Activated T-cell treated with anti-CD3 and anti-CD28 coated beads for 24 hours (primary cell): ENCODE measurements around the gene SPATA4.
"Not testable (repeated sequence)": the region's sequence is repeated elsewhere in the genome, so short reads cannot be mapped to it uniquely, and the experiment has no call there.

Source experiments
- DNase-seq: peaks from one replicate; pipeline ENCODE4 v3.0.0-alpha.2; 2020; ENCODE audit warnings: low read depth

SPATA4 gene

DNA sequence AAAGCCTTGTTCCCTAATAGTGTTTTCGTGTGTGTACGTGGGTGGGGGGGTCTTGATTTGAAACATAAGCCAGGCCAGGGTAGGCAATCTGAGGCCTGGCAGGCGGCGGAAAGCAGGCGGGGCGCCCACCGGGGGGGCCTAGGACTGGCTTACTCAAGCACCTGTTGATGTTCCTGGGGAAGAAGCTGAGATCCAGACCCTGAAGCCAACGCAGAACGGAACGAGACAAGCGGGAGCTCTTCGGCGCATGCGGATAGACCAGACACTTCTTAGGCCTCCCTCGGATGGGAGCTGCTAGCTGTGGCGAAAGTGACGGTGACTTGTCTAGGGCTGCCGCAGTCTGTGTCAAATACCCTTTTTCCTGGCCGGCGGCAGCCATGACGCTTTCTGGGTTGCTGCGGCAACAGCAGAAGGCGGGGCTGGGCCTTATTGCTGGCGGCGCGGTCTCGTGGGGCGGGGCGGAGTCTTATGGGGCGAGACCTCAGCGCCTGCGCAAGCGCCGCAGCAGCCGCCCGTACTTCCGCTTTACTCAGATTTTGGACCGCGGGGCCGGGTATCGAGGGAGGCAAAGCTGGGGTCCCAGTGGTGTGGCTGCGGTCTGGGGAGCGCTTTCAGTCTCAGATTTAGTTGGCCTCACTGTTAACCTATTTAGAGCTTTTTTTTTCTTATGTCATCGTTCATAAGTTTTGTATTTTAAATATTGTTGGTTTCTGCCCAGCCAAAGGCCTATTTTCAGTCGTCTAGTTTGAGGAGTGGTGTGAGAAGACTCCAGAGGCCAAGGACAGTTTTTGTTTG, at the start of gene SPATA4:
Gene SPATA4, minus strand, starts transcription at position 402 of the 795 bp plus-strand sequence. Its CDS starts 23 bp downstream, at position 379.
- DNase-seq, result peak; percentile 90

DNA sequence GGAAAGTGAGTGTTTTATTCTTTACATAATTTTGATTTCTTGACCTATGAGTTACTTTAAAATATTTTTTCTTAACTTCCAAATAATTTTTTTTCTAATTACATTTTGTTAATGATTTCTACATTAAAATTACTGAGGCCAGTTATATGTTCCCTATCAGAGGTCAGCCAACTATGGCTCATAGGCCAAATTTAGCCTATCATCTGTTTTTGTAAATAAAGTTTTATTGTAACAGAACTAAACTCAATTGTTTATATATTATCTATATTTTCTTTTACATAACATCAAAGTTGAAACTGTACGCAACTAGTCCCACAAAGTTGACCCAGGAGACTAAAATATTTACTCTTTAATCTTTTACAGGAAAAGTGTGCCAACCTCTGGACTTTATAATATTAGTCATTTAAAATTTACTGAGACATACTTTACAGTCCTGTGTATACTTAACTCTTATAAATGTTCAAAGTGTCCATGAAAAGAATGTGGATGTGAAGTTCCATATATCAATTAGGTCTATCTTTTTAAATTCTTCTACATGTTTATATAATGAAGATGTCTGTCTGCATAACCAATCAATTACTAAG, 47.5 kb upstream of the SPATA4 start:
- DNase-seq, result no peak

DNA sequence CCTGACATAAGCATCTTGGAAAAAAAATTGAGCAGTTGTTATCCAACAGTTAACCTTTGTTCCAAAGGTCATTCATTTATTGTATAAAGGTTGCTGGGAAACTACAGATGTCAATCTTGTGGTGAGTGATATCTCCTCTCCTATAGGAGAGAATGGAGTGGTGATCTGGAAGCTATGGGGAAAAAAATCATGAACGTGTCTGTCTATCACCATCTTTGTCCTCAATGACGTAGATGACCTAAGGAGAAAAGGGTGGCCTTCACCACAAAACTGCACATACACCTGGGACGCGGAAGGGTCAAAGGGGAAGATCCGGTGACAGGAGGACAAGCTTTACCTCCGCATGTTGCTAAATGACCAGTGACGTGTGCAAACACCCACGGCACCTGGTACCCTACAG, 46.3 kb upstream of the SPATA4 start:
- DNase-seq, result no peak

DNA sequence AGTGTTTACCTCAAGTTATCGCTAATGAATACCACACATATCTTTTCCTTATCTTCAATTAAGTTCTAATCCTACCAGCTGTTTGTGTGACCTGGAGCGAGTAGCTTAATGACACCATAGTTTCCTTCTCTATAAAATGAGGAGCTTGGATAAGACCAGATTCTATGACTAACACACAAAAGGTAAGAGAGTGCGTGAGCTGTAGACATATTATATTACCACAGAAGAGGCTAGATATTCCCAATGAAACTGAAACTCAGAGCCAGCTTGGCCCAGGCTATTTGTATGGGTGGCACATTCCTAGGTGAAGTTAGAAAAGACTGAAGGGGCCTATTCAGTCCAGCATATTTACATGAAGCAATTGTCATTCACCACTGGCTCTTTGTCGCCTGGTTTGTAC, 43.4 kb upstream of the SPATA4 start:
- no peak for DNase-seq

DNA sequence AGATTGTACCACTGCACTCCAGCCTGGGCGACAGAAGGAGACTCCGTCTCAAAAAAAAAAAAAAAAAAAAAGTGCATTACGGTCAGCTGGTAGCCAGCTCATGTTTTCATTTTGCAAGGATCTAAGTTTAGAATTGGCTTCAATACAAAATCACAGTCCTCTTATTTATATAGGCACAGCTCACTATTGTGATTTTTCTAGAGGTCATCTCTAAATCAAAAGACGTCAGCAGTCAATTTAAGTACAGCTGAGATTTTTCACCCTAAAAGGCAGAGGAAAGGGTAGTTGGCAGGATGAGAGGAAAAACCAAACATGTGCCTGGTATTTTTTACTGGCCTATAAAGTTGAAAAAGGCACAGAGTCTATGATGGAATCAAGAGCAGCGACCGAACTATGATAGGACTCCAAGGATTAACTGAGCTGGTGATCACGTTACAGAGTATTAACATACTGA, 42.8 kb upstream of the SPATA4 start:
- DNase-seq, result no peak

DNA sequence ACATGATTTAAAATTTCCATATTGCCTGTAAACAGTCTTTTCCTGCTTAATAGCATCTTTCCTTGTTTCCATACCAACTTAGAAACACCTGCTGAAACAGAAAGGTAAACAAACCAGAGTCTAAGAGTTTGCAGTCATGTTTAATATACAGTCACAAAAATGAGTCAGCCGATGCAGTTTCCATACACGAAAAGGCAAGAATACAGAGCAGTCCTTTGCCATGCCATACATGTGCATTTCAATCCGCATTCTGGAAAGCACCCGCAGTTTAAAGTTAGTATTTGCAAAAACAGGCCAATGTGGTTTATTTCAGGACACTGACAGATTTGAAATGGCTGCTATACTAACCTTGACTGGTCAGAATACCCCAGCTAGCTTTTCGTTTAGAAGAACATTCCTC, 41.6 kb upstream of the SPATA4 start:
- no peak for DNase-seq

DNA sequence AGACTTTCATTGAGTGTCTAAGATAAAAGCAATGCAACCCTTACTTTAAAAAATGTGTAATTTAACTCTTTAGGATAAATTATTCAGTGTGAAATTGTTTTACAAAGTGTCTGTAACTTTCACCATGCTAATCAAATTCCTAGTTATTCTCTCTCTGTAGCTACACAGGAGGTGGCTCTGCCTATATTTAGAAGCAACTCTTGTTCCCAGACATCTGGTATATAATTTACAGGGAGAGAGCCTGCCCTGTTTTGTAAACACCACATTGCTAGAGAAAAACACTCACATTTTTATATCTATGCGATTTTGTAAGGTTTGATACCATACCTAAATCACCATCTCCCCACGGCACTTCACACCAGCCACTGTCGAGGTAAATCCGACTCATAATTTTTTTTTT, 35.5 kb upstream of the SPATA4 start:
- DNase-seq, result no peak

DNA sequence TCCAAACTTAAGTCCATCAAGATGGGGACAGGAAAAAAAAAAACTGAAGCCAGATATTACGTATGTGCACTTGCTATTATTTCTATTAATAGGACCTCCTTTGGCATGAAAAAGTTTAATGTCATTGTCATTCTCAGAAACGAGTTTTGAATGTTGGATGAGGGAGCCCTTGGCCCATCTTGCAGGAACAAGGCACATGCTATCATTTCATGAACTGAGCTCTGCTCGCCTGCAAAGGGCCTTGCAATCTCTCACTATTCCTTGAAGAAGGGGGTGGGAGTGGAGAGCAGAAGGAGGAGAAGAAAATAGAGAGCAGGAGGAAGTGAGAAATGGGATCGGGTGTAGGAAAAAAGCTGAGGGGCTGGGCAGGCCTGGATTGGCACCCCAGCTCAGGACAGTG, 34.3 kb upstream of the SPATA4 start:
- no peak for DNase-seq

DNA sequence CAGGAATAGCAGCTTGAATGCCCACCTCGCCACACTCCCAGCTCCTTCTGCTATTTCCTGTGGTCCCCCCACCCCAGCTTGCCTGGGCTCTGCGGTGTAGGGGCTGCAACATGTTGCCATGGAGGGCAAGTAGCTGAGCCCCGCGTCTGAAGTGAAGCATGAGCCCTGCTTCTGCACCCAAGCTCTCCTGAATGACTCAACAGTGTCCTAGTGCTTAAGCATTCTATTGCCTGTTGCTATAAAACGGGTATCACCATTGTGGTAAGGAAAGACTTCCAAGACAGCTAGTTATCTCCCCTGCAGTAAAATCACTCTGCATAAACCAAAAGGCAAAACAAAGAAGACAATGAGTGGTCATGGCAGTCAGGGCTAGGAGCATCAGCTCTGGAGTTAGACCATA, 31.4 kb upstream of the SPATA4 start:
- no peak for DNase-seq

DNA sequence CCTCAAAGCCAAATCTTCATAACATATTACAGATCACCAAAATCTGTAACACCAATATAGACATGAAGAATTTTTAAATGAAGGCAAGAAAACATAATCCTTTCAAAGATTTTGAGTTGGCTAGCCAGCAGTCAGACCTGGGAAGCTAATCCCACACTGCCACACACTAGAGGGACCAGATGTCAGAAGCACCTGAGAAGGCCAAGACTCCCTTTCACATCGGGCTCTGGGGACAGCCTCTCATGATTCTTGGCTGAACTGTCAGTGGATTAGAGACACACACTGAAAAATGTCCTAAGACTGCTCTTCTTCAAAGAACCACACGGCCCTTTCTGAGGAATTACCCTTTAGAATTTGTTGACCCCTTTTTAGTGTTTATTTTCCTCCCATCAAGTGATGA, 28.2 kb upstream of the SPATA4 start:
- DNase-seq, result no peak

DNA sequence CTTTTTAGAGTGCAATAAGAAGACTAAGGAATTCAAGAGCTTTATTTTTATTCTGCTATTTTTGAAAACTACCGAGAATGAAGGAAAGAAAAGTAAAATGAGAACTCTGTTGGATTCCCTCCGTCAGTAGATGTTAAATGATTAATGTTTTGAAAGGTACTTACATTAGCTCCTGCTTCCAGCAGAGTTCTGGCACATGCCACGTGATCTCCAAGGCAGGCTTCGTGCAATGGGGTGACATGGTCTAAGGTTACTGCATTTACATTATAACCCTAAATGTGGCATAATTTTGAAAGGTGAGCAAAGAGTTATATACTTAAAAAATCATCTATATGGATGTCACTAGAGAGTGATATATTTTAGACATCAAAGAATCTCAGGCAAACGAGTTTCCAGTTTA, 26.8 kb upstream of the SPATA4 start:
- no peak for DNase-seq

DNA sequence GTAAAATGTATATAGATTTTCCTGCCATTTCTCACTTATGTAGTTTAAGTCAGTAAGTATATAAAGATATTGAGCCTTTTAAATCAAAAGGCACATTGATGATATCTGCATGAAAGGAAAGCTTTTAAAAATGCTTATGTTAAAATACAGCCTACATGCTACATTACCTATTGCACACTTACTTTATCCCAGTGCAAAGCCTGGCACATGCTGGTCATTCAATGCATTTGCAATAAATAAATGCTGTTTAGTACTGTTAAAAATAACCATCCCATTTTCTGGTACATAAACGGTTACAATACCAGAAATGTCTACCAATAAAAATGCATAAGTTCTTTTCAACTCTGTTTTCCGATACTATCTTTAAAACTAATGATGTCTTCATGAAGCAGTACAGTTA, 22.1 kb upstream of the SPATA4 start:
- DNase-seq, result no peak

DNA sequence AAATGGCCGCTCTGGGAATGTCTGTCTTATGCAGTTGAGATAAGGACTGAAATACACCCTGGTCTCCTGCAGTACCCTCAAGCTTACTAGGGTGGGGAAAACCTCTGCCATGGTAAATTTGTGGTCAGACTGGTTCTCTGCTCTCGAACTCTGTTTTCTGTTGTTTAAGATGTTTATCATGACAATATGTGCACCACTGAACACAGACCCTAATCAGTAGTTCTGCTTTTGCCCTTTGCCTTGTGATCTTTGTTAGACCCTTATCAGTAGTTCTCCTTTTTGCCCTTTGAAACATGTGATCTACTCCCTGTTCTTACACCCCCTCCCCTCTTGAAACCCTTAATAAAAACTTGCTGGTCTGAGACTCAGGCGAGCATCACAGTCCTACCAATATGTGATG, 17.0 kb upstream of the SPATA4 start:
- DNase-seq, result not testable (repeated sequence)

DNA sequence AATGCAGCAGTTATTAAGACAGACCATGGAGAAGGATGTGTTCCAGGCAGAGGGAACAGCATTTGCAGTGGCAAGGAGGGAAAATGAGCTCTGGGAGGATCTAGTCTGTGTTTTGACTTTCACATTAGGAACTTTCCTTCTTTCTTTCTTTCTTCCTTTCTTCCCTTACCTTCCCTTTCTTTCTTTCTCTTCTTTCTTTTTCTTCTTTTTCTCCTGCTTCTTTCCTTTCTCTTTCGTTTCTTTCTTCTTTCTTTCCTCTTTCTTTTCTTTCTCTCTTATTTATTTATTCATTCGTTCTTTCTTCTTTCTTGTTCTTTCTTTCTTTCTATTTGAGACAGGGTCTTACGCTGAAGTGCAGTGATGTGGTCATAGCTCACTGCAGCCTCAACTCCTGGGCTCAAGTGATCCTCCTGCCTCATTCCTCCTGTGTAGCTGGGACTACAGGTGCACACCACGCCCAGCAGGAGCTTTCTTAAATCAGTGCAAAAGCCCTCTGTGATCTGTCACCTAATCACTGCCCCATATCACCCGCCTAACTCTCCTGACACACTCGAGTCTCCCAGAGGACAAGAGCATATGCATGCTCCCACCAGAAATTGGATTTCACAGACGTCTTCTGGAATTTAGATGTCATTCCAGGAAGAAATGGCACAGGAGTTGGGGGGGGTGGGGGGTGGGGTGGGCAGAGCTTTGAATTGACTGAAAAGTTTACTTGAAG, 15.4 kb upstream of the SPATA4 start:
- no peak for DNase-seq

DNA sequence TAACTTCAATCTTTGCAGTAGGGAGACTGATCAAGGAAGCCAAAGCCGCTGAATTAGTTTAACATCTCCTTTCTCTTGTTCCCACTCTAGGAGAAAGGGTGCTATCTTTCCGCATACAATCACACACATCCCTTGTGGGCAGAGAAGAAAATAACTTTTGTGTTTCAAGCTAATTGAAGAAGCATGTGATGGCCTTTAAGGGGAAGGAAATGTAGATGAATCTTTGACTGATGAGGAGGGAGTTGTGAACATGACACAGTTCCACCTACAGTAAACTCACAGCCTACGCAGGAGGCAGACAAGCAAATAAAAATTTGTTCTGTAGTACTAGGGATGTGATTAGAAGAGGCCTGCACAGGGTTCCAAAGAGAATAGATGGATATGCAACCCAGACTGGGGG, 14.7 kb upstream of the SPATA4 start:
- no peak for DNase-seq

DNA sequence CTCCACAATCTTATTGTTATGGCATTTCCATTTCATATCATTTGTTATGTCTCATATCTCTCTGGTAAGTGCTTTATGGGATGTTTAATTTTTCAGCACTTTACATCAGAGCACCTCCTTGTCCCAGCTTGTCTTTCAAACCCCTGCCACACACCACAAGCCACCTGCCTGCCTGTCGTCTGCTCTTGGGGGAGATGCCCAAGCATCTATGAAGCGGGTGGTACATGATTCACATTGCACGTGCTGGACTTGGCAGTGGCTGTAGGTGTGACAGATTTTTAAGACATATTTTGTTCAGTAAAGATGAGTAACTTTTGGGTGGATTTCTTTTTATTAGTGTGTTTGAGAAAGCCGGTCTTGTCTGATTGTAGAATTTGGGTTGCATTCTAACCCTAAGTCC, 14.2 kb upstream of the SPATA4 start:
- no peak for DNase-seq

DNA sequence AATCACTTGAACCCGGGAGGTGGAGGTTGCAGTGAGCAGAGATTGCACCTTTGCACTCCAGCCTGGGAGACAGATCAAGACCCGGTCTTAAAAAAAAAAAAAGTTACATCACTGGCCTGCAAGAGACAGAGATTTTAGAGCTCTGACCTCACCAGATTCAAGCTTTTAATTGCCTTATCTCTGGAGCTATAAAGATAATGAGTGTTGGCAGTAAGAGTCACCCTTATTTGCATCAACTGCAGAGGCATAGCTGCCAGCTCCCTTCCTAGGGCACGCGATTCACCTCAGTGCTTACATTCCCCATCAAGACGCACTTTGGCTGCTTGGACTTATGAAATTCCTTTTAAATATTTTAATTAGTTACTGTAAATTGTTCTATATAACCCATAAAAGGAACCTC, 12.5 kb upstream of the SPATA4 start:
- DNase-seq, result no peak

DNA sequence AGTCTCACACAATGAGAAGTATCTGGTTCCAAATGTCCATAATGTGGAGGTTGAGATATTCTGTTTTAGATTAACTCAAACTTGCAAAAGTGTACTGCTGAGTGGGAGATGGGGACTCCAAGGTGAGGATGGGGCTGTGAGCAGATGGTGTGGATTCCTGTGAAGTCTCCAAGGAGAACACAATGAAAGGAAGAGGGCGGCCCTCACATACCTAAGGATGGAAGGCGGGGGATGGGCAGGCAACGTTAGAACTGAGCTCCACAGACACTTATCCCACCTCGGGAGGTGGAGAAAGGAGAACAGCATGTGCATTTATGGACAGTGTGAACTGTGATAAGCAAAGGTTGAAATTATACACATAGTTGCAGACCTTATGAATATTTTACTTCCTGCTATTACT, 9.9 kb upstream of the SPATA4 start:
- DNase-seq, result no peak

DNA sequence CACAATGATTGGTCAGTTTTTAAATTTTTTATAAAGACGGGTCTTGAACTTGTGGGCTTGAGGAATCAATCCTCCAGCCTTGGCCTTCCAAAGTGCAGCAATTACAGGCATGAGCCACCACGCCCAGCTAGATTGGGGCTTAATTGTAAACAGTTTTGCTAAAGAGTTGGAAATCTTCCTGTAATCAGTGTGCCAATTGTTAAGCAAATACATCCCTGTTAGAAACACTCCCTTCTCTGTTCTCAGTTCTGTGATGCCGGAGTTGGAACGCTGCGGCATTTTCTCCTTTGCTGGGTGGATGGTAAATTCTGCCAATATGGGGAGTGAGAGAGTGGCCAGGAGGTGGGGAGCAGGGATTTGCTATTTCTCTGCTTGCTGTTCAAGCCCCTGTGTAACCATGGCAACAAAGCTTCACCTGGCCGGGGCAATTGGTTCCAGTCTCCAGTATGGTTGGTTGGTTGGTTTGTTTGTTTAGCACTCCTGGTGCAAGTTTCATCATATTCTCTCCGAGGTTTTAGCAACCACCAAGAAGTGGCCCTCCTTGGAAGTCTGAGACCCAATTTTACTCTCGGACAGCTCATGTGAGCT, 3.0 kb upstream of the SPATA4 start:
- no peak for DNase-seq

DNA sequence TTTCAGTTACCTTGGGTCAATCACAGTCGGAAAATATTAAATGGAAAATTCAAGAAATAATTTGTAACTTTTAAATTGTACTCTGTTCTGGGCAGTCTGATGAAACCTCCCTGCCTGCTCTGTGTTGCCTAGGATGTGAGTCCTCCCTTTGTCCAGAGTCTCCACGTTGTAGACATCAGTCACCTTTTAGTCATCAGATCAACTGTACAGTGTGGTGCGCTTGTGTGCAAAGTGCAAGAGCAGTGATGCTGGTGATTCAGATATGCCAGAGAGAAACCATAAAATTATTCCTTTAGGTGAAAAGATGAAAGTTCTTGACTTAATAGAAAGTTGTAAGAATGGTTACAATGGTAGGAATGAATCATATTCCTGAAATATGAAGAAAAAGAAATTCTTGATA, 1.4 kb downstream of the SPATA4 start:
- DNase-seq, result peak; percentile 52

DNA sequence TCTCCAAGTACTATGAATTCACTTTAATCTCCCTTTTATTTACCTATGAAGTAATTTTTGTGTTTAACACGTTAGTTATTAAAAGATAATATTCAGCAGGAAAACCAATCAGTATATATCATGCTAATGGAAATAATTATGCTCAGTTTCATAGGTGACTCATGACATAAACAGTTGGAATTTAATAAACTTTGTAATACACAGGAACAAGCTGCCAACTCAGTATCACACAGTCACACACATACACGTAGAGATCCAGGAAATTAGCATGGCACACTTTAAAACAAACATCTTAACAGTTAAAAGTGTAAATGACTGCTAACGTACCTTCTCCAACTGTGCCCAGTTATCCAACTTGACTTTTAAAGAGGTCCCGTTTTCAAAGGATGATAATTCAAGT, 2.3 kb downstream of the SPATA4 start:
- no peak for DNase-seq

DNA sequence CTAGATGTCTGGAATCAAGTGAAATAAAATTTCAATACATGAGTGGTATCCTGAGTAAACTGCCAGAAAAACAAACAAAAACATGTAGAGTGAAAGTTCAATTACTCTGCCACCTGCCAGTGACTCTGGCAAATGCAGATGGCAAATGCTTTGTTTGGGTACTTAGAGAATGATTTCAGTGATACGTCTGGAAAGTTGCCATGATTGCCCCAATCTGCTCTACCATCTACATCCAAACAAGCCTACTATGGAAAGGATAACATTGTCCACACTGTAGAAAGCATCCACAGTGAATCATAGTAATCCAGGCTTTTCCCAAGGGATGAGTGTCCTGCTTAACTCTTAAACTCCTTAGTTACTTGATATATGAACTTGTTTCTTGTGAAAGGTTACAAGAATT, 3.4 kb downstream of the SPATA4 start:
- DNase-seq, result no peak
